Superior temporal gyrus (tissue), 1 donor: Measurements from ENCODE around the gene RXRB.

ENCODE experiments used
- DNase-seq: peaks from one replicate; pipeline ENCODE4 v3.0.0-alpha.2; 2016; ENCODE audit errors: extremely low spot score

The RXRB gene

DNA sequence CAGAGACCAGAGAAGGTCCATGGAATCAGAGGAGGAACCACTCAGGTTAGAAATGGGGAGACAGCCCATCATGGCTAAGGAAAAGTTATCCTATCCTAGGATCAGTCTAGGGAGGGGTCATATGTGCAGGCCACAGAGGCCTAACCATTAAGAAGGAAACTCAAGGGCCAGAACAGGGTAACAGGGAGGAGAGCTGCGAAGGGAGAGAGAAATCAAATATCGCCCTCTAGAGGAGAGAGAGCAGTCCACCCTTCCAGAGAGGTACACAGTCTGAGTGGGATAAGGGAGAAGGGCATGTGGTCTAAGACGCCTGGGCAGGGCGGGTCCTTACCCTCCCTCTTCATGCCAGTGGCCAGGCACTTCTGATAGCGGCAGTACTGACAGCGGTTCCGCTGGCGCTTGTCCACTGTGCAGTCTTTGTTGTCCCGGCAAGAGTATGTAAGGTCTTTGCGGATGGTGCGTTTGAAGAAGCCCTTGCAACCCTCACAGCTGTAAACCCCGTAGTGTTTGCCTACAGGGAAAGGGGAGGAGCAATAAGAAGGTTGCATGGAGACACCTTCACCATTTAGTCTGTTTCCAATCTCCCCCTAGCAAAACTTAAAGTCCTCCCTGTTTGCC, 2.9 kb downstream of the RXRB start:
- DNase-seq, result peak; percentile 84

DNA sequence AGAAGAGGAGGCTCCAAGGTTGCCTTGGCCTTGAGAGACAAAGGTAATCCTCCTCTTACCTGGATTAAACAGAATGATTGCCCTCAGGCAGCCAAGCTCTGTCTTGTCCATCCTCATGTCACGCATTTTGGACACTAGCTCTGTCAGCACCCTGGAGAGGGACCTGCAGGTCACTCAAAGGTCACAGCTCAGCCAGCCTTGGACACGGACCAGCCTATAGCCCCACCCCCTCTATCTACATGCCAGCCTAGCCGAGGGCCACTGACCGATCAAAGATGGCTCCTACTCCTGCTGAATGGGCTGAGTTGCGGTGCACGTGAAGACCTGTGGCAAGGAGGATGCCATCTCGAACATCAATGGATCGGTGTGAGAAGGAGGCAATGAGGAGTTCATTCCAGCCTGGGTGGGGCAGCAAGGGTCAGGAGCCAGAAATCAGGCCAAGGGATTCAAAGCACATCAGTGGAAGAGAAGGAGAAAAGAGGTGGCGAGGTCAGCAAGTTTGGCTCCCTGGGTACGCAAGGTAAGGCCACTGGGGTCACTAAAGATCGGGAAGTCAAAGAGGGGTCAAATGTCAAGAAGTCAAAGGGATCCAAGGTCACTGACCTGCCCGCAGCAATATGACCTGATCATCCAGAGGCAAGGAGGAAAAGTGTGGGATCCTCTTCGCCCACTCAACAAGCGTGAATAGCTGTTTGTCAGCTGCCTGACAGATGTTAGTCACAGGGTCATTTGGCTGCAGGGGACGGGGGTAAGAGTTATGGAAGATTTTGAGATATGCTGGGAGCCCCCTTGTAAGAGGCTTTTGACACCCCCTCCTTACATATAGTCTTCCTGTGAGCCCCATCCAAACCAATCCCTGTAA, 4.9 kb downstream of the RXRB start:
- DNase-seq, result no peak

DNA sequence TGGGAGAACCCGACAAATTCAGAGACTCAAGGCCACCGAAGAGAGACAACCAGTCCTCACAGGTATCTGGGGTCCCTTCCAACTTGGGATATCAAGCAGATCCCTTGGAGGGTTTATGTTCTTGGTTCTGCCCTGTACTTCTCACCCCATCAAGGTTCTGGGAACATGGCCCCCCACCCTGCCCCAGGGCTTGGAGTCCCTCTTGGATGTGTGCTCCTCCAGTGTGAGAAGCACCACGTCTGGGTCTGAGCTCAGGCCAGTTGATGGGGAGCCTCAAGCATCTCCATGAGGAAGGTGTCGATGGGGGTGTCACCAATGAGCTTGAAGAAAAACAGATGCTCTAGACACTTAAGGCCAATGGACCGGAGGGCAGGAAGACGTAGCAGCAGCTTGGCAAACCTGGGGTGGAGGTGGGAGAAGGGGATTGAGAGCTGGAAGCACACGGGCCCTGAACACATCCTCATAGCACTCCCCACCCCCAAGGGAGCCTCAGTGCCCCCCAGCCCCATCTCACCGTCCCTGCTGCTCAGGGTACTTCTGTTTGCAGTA, 6.0 kb downstream of the RXRB start:
- DNase-seq, result no peak

DNA sequence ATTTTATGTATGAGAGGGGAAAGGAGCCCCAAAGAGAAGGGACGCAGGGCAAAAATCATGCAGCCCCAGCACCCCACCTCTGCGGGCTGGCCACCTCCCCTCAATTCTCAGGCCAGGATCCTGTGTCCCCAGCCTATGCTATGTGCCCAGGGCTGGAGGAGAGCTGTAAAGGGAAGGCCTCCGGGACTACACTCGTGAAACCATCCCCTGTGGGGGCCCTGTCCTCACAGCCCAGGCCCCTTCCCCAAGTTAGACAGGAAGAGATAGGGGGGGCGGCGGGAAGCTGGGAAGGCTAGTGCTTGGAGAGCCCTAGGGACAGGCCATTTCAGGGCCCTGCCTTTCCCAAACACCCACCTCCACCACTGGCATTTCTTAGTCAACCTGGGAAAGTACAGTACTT, 6.8 kb downstream of the RXRB start:
- DNase-seq, result no peak

DNA sequence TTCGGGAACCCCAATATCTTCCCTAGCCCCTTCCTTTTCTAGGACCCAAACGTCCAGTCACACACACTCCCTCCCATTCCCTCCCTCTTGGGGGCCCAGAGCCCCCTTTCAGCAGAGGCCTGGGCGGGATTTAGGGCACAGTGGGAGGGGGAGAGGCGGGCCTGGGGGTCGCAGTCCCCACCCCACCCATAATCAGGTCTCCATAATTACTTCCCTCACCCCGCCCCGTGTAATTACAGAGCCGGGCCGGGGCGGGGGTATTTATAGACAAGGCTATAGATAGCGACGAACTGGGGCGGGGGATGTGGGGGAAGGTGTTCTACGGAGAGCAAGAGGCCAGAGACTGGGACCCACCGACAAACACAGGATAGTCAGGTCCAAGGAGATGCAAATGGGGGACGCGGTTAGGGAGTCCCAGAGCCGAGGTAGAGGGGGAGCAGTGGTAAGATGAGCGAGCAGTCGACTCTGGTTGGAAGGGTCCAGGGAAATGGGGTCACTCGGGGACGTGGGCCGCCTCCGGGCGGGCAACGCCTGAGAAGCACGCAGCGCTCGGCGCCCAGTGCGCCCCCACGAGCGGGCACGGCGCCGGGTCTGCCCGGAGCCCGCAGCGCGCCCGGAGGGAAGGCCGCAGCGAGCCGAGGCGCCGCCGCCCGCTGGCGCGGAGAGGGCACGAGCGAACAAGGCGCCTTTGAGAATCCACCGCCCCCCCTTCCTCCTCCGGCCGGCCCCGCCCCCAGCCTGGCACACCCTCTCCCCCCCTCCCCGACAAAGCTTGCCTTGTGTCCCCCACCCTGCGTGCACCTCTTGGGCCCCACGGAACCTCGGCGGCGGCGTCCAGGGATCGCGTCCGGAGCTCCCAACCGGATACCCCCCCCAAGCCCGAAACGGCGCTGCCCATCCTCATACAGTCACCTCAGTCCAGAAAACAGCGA, 7.5 kb downstream of the RXRB start:
- DNase-seq, result peak; percentile 62

DNA sequence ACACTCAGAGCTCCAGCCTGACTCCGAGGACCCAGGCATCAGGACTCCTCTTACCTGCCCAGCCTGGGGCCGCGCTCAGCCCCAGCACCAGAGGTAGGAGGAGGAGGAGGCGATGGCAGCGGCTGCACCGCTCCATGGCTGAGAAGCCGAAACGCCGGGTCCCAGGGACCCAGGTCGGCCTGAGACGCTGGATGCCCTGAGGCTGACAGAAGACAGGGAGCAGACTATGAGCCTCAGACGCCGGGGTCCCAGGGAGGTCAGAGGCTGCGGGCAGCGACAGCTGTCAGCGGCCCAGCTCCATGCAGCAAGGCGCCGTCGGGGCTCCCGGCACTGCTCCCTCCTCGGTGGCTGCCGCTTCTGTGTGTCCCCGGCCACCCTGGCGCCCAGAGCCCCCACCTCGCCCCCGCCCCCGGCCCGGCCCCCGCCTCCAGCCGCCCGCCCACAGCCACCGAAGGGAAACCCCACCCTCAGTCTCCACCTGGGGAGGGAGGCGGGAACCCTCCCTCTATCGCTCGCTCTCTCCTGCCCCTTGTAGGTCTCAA, 8.3 kb downstream of the RXRB start, which contains the start of gene COL11A2:
COL11A2 (minus strand) TSS at position 363 of the 542 bp plus-strand sequence; CDS start at position 136, 227 bp downstream.
- DNase-seq, result no peak

DNA sequence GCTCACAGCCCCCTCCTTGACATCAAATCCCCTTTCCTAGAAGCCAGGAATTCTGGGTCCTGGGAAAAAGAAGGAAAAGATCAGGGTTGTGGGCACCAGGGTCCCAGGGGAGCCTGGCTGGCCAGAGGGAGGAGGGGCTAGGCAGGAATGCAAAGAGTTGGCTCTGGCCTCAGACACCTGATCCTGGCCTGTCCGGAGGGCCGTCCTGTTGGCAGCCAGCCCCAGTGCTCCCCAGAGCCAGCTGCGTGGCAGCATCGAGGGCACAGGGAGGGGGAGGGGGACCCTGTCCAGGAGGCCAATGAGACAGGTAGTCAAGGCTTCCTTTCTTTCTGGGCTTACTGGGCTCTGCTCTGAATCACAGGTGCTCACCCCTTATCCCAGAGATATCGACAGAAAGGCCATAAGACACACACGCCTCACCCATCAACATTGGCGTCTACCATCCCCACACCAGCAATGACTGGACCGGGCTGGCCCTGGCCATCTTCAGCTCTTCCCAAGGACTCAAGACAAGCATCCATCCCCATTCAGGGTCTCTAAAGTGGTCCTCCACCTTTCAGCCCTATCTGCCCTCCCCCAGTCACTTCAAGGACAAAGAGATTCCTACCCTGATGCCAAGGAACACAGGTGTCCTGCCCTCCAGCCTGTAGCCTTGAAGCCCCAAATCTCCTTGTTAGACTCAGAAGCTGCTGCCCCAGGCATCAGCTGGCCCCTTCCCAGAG, 8.9 kb downstream of the RXRB start:
- DNase-seq, result no peak

DNA sequence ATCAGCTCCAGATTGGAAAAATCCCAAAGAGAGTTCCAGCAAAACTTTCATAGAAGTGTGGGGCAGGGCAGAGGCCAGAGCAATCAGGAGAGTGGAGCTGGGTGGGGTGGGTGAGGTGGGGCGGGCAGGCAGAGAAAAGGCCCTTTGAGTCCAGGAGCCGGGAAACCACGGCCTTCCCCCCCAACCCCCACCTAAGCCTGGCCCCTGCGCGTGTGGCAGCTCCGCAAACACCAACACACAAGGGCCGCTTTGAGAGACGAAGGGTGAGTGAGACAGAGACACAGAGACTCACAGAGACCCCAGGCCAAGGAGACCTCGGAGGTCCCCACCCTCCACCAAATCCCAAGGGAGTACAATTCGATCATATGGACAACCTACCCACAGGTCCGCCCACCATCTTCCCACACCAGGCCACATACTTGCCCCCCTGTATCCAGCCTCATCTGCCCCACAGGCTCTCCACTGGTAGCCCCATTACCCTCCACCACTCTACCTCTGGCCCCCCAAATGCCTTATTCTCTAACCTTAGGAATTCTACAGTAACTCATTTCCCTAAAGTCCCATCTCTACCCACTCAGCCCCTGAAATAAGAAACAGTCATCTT, 9.9 kb downstream of the RXRB start:
- no peak for DNase-seq

DNA sequence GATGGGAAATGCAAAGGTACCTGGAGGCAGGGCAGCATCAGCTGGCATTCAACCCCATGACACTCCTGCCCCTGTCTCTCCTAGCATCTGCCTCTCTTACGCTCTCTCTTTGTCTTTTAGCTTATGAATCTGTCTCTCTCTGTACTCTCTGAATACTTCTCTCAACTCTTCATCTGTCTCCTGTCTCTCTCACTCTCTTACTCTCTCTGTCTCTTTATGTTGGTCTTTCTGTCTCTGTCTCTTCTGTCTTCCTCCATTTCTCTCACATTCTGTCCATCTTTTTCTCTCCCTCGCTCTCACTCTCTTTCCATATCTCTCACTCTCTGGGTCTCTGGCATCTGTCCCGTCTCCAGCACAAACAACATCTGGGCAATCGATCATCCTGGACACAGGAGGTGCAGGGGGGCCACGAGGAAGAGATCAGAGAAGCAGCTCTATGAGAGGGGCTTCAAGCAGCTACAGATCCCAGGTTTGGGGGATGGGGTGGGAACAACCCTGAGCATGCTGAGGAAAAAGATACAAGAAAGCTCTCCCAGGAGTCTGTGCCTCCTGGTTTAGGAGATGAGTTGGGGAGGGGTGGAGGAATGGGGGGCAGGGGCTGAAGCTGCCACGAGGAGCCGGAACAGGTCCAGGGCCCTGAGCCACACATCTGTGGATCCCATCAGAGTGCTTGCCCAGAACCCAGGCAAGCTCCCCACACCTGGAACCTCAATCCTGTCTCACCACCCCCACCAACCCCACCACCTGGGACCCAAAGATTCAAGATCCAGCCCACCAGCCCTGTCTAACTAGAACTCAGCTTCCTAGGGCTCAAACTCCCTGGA, 10.6 kb downstream of the RXRB start:
- DNase-seq, result no peak

DNA sequence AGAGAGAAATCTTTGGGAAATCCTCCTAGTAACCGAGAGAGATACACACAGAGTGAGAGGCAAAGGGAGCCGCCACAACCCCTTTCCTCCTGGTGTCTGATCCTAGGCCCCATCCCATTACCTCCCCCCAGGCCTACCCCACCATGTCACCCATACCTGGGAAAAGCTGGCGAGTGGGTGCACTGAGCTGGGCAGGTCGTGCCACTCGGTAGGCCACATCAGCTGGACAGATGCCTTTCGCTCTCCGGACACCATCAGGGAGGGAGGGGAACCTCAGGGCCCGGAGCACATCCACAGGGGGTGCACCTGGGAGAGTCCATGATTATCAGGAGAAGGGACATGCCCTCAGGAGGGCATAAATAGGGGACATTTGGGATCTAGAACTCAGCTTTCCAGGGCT, 11.3 kb downstream of the RXRB start:
- DNase-seq, result no peak

DNA sequence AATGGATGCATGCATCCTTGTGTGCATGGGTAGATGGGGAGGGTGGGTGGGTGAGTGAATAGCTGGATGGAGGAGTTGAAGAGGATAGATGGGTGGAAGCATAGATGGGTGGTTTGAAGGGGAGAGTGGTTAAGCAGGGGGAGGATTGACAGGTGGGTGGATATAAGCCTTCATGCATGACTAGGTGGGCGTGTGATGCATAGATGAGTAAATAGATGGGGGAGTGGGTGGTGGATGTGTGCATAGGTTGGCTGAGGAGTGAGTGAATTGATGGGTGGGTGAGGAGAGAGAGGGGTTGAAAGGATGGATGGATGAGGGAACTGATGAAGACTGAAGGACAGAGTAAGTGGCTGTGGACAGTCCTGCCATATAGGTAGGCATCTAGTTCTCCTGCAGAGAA, 12.7 kb downstream of the RXRB start:
- no peak for DNase-seq

DNA sequence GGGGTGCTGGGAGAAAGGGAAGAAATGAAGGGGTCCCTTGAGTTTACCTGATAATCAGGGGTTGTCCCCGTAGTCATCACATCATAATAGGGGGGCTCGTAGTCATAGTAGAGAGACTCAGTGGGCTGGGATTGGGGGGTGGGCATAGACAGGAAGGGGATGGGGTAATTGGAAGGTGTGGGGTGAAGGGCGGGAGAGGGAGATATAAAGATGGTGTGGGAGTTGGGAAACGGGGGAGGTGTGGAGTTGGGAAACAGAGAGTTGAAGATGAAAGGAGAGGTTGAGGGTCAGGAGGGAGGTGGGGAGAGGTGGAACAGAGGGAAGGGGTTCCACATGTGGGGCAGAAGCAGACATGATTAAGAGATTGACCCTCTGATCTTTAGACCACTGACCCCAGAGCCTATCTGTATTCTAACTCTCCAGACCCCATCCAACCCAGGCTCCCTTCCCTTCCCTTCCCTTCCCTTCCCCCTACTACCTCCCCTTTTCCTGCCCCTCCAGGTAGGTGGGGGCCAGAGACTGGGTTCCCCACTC, 14.7 kb downstream of the RXRB start:
- no peak for DNase-seq

DNA sequence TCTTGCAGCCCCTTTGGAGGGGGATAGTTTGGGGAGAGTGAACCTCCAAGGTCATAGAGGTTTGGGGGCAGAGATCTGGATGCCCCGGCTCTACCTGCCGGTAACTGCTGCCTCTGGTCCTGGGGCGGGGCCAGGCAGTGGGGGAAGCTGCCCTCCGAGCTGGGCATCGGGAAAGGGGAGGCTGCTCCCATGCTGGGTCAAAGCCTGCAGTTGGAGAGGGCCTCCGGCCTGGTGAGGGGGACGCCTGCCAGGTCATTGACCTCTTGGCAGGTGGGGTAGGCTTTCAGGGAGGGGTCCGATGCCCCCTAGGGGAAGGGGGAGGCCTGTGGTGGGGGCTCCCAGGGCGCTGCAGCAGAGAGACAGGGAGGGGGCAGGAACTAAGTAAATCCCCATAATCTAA, 15.3 kb downstream of the RXRB start:
- no peak for DNase-seq

DNA sequence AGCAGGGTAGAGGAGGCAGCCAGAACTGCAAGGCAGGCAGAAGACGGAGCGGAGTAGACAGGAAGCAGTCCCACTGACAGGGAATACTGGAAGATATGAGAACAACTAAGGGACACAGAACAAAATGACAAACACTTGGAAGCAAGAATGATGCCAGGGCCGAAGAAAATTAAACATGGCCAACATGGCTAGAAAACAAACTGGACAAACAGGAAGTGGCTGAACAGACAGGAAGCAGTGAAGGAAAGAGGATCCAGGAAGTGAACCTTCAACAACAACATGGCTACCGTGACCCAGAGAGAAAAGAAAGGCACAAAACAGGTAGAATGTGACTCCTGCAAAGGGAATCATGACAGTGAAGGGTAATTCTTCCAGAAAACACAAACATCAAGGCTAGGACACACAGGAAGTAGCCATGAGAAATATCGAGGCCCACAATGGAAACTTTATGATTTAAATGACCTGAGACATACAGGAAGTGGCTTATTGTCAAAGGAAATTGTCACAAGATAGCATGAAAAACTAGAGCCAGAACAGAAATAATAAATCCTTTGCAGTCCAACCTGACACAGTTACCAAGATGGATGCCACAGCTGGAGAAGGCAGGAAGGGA, 17.3 kb downstream of the RXRB start:
- no peak for DNase-seq

DNA sequence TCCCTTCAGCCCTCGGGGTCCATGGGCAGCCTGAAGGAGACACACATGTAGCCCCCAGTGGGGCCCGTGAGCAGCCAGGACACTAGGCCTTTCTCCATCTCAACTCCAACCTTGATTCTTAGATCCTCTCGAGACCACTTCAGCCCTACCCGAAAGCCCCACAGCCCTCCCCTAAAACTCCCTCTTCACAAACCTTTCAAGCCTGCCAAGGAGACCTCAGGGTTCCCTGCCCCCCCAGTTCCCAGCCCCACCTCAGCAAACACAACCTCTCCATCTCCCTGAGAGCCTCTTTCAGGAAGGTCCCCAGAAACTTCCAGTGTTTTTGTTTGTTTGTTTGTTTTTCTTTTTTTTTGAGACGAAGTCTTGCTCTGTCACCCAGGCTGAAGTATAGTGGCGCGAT, 19.3 kb downstream of the RXRB start:
- no peak for DNase-seq

DNA sequence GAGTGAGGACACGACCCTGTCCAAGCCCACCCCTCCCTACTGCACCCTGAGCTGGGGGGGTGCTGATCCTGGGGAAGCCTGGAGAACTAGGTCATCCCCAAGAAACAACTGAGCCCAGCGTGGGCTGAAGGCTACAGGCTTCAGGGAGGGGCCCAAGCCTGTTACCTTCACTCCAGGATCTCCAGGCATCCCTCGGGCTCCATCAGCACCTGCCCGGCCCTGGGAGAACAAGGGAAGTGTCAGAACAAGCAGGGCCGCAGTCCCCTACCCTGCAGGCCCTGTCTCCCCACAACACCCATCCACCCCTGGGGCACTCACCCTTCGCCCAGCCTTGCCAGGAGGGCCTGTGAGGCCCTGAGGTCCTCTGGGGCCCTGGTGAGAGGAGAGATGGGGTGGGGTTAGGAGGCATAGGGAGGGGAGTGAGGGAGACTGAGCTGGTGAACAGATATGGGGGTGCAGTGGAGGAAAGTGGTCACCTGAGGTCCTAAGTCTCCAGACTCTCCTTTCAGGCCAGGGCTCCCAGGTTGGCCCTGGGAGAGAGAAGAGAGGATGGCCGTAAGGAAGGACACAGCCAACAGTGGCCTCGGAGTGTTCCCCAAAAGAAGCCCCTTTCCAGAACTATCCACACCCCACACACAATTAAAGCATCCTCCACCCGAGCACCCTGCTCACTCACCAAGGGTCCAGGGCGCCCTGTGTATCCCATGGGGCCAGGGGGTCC, 21.6 kb downstream of the RXRB start:
- no peak for DNase-seq

DNA sequence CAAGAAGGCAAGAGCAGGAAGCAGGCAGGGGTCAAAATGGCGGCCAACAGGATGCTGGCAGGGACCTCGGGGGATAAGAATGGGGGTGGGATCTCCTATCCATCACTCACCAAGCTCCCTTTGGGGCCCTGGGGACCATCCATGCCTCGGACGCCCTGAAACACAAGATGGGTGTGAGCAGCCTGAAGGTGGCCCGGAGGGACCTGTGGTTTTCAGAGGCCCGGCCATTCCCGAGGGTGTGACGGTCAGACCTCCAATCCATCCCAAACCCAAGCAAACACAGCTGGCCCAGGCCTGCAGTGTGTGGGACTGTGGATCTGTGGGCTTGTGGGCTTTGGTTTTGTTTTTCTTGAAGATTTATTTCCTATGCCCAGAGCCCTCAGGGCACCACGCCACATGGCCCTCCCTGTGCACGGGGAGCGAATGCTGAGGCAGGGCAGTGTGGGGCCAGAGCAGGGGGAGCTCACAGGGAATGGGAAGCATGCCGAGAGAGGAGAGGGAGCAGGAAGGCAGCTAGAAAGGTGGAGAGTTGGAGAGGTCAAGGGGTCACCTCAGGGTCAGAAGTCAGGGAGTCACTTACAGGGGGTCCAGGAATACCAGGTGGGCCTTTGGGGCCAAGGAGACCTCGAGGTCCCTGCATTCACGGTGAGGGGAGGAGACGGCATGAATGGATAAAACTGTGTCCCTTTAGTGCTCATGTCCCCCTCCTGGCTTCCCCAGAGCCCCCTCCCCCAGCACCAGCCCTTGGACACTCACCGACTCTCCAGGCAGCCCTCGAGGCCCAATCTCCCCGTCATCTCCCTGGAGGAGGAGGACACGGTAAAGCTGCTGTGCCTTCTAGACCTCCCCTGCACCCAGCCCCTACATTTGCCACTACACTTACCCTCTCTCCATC, 22.7 kb downstream of the RXRB start:
- no peak for DNase-seq
